Measurements from ENCODE around the gene PXMP2.

DNA sequence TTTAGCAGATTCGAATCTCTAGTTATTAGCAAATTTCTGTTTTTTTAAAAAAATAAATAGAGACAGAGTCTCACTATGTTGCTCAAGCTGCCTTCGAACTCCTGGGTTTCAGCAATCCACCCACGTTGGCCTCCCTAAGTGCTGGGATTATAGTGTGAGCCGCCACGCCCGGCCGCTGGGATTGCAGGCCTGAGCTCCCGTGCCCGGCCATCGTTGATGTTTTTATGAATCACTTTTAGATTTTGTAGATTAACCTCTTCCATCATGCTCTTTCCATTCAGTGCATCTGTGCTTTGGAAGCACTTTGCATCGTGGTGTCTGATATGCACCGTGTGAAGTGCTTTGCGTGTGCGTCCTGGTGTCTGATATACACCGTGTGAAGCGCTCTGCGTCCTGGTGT, 44.2 kb downstream of the PXMP2 start:
- TF ChIP-seq TAF1 (IDR thresholded peaks at IDR 0.05; ENCODE audit: borderline replicate concordance, low read depth, low read length) (no peak), POLR2A (IDR thresholded peaks at IDR 0.05; ENCODE audit: low read depth, low read length) (no peak)

All from GM12892 (cell line).